ENCODE results near the gene OSBPL6.
"Not testable (repeated sequence)": the region's sequence is repeated elsewhere in the genome, so short reads cannot be mapped to it uniquely, and the experiment has no call there.

Gene OSBPL6

DNA sequence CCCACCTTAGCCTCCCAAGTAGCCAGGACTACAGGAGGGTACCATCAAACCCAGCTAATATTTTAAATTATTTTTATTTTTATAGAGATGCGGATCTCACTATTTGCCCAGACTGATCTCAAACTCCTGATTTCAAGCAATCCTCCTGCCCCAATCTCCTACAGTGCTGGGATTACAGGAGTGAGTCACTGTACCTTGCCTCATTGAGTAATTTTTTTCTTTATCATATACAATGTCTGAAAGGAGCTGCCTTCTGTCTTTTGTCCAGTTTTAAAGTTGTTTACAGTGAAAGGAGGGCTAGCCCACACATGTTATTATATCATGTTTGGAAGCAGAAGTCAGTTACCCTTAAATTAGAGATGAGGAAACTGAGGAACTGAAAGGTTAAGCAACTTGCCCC is 224.1 kb downstream of the OSBPL6 start:
- no peaks in the 10 kb centered on the region for H3K9me3 Mint-ChIP-seq

DNA sequence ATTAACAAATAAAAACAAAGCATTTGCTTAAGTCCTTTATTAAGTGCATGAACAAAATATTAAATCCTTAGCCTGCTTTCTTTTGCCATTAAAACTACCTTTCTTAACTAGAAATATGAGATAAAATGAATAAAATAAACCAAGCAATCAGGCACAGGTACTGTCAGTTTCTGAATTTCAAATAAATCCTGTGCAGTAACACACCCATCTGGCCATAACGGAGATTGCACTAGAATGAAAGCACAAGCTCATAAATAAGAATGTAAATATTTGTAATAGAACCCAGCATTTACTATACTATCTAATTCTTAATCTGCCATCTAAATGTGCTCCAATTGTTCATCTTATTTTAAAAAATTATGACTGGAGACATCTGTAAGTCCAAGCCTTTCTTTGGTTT is 224.8 kb downstream of the OSBPL6 start:
- DNase-seq, result no peak
- no peaks in the 10 kb centered on the region for H3K27me3 Mint-ChIP-seq
- ATAC-seq, result no peak
- H3K4me1 Mint-ChIP-seq, result peaks cover 29% of the 10 kb centered on the region
- no peak overlapping the region for H3K4me3 Mint-ChIP-seq
- no peaks in the 10 kb centered on the region for H3K9me3 Mint-ChIP-seq
- H3K27ac Mint-ChIP-seq, result no peak overlapping the region

More for the DNA sequence above, 224.1 kb downstream of the OSBPL6 start:
- peaks cover 33% of the 10 kb centered on the region for H3K4me1 Mint-ChIP-seq
- ATAC-seq (no peak), DNase-seq (no peak)
- no peaks in the 10 kb centered on the region for H3K27me3 Mint-ChIP-seq
- H3K27ac Mint-ChIP-seq, result no peak overlapping the region
- H3K4me3 Mint-ChIP-seq, result no peak overlapping the region

DNA sequence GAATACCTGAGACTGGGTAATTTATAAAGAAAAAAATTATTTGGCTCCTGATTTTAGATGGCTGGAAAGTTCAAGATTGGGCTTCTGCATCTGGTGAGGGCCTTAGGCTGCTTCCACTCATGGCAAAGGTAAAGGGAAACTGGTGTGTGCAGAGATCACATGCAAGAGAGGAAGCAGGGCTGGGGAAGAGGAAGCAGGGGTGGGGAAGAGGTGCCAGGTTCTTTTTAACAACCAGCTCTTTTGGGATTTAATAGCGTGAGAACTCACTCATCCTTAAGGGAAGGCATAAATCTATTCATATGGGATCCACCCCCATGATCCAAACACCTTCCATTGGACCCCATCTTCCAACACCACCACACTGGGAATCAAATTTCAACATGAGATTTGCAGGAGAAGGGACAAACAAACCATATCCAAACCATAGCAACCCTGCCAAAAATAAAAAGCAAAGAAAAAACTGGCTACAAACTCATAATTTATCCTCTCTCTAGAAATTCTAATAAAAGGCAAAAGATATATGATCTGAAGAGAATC is 226.2 kb downstream of the OSBPL6 start:
- Mint-ChIP-seq H3K27ac (no peak overlapping the region), H3K4me3 (no peak overlapping the region), H3K4me1 (peaks cover 22% of the 10 kb centered on the region), H3K9me3 (peaks cover 4 to 11% of the 10 kb centered on the region in 2 donors), H3K27me3 (no peaks in the 10 kb centered on the region)
- DNase-seq (no peak), ATAC-seq (no peak)

DNA sequence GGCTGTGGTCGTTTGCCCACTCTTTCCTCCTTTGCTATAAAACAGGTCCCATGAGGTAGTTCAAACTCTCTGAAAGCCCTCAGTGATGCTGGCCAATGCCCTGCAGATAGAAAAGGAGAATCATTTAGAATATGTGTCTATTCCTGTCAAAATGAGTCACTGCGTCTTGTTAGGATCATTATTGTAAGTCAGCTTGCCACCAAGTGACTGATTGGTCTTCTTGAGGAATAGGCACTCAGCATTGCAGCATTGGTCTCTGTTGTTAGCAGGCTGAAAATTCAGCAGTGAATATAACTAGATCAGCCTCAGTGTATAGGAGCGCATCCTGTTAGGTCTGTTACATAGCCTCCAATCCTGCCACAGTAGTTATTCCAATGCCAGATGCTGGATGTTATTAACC is 227.8 kb downstream of the OSBPL6 start:
- Mint-ChIP-seq H3K27me3 (no peaks in the 10 kb centered on the region), H3K9me3 (peaks cover 13 to 14% of the 10 kb centered on the region in 2 donors), H3K4me3 (no peak overlapping the region), H3K27ac (no peak overlapping the region), H3K4me1 (peaks cover 8% of the 10 kb centered on the region)
- ATAC-seq (no peak), DNase-seq (no peak)

DNA sequence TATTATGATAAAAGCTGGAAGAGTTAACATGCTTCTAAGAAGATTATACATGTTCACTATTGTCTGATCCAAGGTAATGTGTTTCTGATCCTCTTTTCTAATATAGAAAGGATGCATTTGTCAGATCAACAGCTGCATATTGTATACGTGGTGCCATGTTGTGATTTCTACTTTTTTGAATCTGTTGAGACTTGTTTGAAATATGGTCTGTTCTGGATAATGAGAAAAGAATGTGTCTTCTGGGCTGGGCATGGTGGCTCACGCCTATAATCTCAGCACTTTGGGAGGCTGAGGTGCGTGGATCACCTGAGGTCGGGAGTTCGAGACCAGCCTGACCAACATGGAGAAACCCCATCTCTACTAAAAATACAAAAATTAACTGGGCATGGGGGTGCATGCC is 229.4 kb downstream of the OSBPL6 start:
- H3K27ac Mint-ChIP-seq, H3K4me1 Mint-ChIP-seq, DNase-seq, H3K27me3 Mint-ChIP-seq, ATAC-seq, H3K4me3 Mint-ChIP-seq: not testable (repeated sequence)
- peaks cover 13 to 14% of the 10 kb centered on the region in 2 donors for H3K9me3 Mint-ChIP-seq

DNA sequence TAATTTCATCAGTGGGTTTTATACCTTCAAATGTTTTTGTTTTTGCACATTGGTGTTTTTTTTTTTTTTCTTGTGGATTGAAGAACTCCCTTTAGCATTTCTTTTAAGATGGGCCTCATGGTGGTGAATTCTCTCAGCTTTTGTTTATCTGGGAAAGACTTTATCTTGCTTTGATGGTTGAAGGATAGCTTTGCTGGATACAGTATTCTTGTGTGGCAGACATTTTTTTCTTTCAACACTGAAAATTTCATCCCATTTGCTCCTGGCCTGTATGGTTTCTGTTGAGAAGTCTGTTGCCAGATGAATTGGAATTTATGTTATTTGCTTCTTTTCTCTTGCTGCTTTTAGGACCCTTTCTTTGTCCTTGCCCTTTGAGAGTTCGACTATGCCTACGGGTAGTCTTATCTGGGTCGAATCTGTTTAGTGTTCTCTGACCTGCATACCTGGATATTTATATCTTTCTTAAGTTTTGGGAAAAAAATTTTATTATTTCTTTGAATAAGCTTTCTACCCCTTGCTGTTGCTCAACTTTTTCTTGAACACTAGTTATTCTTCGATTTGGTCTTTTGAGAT is 231.0 kb downstream of the OSBPL6 start:
- no peaks in the 10 kb centered on the region for H3K4me1 Mint-ChIP-seq
- ATAC-seq, result no peak
- H3K4me3 Mint-ChIP-seq, result no peak overlapping the region
- peaks cover 13 to 14% of the 10 kb centered on the region in 2 donors for H3K9me3 Mint-ChIP-seq
- H3K27ac Mint-ChIP-seq, result no peak overlapping the region
- H3K27me3 Mint-ChIP-seq, result no peaks in the 10 kb centered on the region
- no peak for DNase-seq

DNA sequence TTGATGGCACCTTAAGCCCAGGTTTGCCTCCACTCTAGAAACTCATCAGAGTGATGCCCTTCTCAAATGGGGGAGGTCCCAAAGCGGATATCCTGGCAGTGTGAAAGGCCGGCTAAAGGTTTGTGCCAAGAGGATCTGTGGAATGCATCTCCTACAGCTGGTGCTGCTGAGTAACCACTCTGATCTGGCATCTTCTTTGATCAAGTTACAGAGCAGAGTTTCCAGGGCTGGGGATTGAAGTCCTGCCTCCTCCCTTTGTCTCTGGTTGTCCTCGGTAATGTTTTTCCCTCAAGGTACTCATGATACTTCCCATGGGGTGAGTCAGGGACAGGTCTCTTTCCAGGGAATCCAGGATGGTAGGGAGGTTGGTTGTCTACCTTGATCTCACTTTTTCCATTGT is 232.1 kb downstream of the OSBPL6 start:
- Mint-ChIP-seq H3K9me3 (peaks cover 13 to 14% of the 10 kb centered on the region in 2 donors), H3K27ac (no peak overlapping the region), H3K27me3 (no peaks in the 10 kb centered on the region), H3K4me3 (no peak overlapping the region), H3K4me1 (no peaks in the 10 kb centered on the region)
- ATAC-seq (no peak), DNase-seq (no peak)

DNA sequence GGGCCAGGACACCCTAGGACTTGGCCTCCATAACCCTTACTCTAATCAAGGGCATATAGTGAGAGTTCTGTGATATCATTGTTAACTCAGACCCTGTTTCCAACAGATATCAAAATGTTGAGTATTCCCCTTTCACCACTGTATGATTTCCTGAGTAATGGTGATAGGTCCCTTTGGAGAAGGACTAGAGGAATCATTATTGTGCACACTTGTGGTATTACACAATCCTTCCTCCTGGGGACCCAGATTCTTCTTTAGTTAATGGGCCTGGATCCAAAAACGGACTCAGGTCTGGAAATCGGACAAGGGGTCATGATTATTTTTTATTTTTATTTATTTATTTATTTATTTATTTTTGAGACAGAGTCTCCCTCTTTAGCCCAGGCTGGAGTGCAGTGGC is 233.1 kb downstream of the OSBPL6 start:
- no peak overlapping the region for H3K27ac Mint-ChIP-seq
- H3K4me3 Mint-ChIP-seq, result no peak overlapping the region
- DNase-seq (no peak), ATAC-seq (no peak)
- no peaks in the 10 kb centered on the region for H3K4me1 Mint-ChIP-seq
- H3K9me3 Mint-ChIP-seq, result peaks cover 13 to 14% of the 10 kb centered on the region in 2 donors
- no peaks in the 10 kb centered on the region for H3K27me3 Mint-ChIP-seq

DNA sequence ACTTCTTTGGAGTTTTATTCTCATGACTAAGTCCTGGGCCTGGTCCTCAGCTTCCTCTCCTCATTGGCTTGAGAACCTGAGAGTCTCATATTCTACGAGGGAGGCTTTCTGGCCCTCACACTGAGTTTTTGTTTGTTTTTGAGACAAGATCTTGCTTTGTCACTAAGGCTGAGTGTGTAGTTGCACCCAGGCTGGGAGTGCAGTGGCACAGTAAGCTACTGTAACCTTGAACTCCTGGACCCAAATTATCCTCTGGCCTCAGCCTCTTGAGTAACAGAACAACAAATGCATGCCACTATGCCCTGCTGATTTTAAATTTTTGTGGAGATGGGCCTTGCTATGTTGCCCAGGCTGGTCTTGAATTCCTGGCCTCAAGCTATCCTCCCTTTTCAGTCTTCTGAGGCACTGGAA is 234.1 kb downstream of the OSBPL6 start:
- H3K27me3 Mint-ChIP-seq, result no peaks in the 10 kb centered on the region
- no peak overlapping the region for H3K4me3 Mint-ChIP-seq
- peaks cover 13 to 14% of the 10 kb centered on the region in 2 donors for H3K9me3 Mint-ChIP-seq
- no peaks in the 10 kb centered on the region for H3K4me1 Mint-ChIP-seq
- no peak overlapping the region for H3K27ac Mint-ChIP-seq
- DNase-seq, result no peak
- ATAC-seq, result no peak

DNA sequence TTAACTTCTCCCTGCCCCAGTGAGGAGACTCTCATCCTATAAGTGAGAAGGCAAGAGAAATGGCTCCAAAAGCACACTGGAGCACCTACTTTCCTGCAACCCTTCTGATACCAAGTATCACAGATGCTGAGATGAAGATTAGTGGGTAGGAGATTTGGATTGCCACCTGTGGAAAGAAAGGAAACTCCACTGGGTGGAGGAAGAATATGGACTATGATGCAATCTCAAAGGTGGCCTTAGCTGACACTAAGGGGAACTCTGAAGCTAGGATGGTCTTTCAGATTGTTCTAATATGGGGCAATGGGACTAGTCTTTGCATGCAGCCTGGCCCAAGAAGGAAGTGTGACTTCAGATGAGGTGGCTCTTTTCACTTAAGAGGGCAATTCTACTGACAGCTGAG is 235.0 kb downstream of the OSBPL6 start:
- peak overlapping the region in 1 of 2 donors; percentile 63 for H3K27ac Mint-ChIP-seq
- ATAC-seq (no peak), DNase-seq (no peak)
- no peaks in the 10 kb centered on the region for H3K4me1 Mint-ChIP-seq
- no peak overlapping the region for H3K4me3 Mint-ChIP-seq
- no peaks in the 10 kb centered on the region for H3K27me3 Mint-ChIP-seq
- peaks cover 12 to 13% of the 10 kb centered on the region in 2 donors for H3K9me3 Mint-ChIP-seq

DNA sequence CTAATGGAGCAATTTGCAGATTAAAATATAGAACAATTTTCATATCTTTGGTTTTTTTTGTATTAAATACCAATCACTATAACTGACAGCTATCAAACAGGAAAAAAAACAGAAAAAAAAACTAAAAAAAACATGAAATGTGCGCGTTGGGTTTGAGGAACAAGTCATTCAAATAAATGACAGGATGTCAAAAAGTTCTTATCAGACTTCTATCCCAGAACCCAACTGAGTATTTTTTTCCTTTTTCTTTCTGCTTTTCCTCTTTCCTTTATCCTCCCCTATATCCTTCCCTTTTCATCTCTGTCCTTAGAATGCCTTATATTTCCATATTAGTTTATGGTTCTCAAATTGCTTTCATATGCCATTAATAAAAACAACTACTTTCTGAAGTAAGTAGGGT is 242.3 kb downstream of the OSBPL6 start:
- Mint-ChIP-seq H3K9me3 (no peaks in the 10 kb centered on the region), H3K4me3 (no peak overlapping the region), H3K27me3 (no peaks in the 10 kb centered on the region), H3K4me1 (no peaks in the 10 kb centered on the region), H3K27ac (no peak overlapping the region)
- ATAC-seq (no peak), DNase-seq (no peak)

DNA sequence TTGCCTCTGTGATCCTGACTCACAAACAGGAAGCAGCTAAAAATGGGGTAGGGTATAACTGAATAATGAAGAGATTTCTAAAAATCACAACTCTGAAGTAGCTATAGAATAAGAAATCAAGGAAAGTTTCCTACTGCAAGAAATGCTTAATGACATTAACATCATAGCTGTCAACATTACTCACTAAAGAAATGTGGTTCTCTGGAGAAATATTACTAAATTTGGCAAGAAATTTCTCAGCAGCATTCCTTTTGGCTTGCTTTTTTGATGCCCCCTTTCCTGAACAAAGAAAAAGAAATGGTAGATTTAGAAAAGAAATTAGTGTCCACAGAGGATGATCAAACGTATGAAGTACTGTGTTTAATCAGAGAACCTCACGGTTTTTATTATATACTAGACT is 247.1 kb downstream of the OSBPL6 start:
- DNase-seq, result no peak
- Mint-ChIP-seq H3K27ac (no peak overlapping the region), H3K4me1 (peaks cover 6% of the 10 kb centered on the region), H3K9me3 (no peaks in the 10 kb centered on the region), H3K4me3 (no peak overlapping the region), H3K27me3 (no peaks in the 10 kb centered on the region)
- no peak for ATAC-seq

DNA sequence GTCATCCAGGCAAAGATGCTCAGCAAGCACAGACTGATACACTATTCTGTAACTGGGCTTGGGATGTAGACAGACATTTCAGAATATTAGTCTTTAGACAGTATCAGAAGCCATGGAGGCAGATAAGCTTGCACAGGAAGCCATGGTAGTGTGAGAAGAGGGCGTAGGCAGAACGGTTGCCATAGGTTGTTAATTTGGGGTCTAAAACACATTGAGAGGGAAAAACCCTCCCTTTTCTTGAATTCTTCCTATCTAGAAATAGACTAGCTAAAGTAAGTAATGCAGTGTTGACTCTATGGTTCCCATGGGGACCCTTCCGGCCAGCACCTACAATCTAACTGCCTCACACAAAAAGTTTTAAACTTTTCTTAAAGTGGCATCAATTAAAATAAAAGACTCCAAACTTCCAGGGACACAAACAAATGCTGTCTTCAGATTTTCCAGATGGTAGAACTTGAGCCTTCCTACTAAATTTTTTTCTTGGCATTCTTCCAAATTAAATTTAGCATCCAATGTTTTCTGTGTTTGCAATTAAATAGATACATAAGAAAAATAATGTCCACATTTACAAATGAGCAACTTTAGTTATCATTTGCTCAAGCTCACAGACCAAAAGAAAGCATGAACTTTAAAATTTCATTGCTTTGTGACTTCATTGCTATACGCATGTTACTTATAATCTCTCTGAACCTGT is 254.8 kb downstream of the OSBPL6 start:
- DNase-seq, result no peak
- H3K27me3 Mint-ChIP-seq, result no peaks in the 10 kb centered on the region
- peak overlapping the region in 1 of 2 donors; percentile 81 for H3K27ac Mint-ChIP-seq
- H3K4me3 Mint-ChIP-seq, result peak overlapping the region; percentile 88
- peaks cover 30% of the 10 kb centered on the region for H3K4me1 Mint-ChIP-seq
- no peak for ATAC-seq
- no peaks in the 10 kb centered on the region for H3K9me3 Mint-ChIP-seq

DNA sequence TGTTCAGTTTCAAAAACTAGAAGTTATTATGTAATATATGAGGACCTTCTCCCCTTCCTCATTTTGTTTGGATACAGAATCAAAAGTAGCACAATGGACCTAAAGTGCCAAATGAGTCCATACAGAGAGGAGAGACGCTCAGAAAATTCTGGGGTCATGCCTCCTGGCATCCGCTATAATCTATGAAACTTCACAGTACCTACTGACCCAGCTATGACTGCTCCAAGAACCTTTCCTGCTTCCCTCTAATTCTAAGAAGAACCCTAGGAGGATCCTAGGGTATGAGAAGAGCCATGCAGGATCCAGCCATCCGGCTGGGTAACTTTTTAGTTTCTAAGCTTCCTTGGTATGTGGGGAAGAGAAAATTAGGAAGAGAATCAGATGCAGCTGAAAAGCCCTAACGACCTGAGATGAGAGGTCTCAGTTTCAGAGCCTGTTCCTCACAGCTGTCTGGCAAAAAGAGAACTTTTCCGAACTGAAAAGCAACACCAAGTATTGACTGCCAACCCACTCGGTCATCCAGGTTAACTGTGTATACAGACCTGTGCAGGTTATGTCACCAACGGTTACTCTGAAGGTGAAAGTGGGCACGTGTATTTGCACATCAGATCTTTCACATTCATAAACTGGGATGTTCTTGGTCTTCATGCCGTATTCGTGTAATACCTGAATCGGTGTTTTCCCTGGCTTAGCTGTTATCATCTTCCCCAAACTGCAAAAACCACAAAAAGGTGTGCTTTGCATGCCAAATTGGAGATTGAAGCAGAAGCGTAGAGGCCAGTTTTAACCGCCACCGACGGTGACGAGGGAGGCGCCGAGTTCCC is 255.6 kb downstream of the OSBPL6 start:
- Mint-ChIP-seq H3K27me3 (no peaks in the 10 kb centered on the region), H3K27ac (peak overlapping the region; percentile 61 to 93), H3K9me3 (no peaks in the 10 kb centered on the region), H3K4me3 (peak overlapping the region; percentile 88), H3K4me1 (peaks cover 27% of the 10 kb centered on the region)
- ATAC-seq (peak; percentile 31), DNase-seq (no peak)

DNA sequence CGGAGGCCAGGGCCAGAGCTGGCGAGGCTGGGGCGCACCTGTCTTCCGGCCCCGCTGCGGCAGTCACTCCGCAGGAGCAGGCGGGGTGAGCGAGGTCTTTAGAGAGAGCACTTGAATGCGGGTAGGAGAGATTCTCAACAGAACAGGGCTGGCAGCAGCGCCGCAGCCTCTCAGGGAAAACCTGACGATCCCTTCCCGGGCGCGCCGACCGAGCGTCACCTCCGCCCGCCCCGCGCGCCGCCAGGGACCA is 256.1 kb downstream of the OSBPL6 start:
- no peaks in the 10 kb centered on the region for H3K9me3 Mint-ChIP-seq
- ATAC-seq (peak; percentile 75), DNase-seq (peak; percentile 85 to 89)
- peaks cover 24% of the 10 kb centered on the region for H3K4me1 Mint-ChIP-seq
- peak overlapping the region; percentile 61 to 93 for H3K27ac Mint-ChIP-seq
- H3K4me3 Mint-ChIP-seq, result peak overlapping the region; percentile 88
- H3K27me3 Mint-ChIP-seq, result no peaks in the 10 kb centered on the region
